Ovary (tissue), 3 donors: ENCODE results near the gene ETV6.

ENCODE experiments used
- POLR2A ChIP-seq: fragments of 450-650 bp; IDR thresholded peaks from one replicate; pipeline ENCODE4 v1.6.1; 2017; ENCODE audit warnings: antibody characterized with exemption, mild to moderate bottlenecking, moderate library complexity
- TF ChIP-seq, protein P1 (sequence below), 3 donors: fragments of 450-650 bp in 2 of 3; fragments of 200-600 bp in 1 of 3; IDR thresholded peaks; one replicate each; pipeline versions ENCODE4 v1.5.1 to v1.8.0; 2016 to 2022; ENCODE audit warnings: antibody characterized with exemption in 3 of 3, mild to moderate bottlenecking in 1 of 3
- donor health status: DM: no; HTN: no; CAD: no.

DNA sequence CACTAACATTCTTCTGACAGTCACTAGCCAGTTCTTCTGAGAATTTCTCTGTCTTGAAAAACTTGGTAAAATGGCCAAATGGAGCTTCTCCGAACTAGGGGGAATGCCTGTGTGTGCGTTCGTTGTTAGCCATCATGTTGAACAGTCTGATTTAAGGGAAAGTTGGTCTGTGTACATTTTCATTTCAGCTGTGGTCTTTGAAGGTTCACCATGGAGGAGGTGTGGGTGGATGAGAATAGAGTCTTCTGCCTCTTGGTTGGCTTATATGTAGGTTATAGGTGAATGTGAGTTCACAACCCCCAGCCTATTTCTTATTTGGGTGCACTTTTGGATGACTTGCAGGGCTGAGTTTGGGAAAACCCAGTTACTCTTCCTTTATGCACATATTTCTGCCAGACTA is 12.9 kb downstream of the ETV6 start:
- TF ChIP-seq, protein P1, sequence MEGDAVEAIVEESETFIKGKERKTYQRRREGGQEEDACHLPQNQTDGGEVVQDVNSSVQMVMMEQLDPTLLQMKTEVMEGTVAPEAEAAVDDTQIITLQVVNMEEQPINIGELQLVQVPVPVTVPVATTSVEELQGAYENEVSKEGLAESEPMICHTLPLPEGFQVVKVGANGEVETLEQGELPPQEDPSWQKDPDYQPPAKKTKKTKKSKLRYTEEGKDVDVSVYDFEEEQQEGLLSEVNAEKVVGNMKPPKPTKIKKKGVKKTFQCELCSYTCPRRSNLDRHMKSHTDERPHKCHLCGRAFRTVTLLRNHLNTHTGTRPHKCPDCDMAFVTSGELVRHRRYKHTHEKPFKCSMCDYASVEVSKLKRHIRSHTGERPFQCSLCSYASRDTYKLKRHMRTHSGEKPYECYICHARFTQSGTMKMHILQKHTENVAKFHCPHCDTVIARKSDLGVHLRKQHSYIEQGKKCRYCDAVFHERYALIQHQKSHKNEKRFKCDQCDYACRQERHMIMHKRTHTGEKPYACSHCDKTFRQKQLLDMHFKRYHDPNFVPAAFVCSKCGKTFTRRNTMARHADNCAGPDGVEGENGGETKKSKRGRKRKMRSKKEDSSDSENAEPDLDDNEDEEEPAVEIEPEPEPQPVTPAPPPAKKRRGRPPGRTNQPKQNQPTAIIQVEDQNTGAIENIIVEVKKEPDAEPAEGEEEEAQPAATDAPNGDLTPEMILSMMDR (IDR thresholded peaks at IDR 0.05) = no peak
- no peak for TF ChIP-seq POLR2A
